Cardiac fibroblast (primary cell): ENCODE results near the gene ACTBL2.
"Not testable (repeated sequence)": the region's sequence is repeated elsewhere in the genome, so short reads cannot be mapped to it uniquely, and the experiment has no call there.

Experiments
- DNase-seq, 2 donors: peaks; one replicate each; pipeline versions ENCODE4 v3.0.0 to v3.0.0-alpha.2; 2010; ENCODE audit warnings: low read depth in 2 of 2
- H3K4me3 ChIP-seq, 2 donors: replicated peaks in 1 of 2; 1 replicate in 1 of 2; 2 replicates in 1 of 2; pipeline ENCODE4 v1.5.1; 2011; ENCODE audit warnings: low read depth in 2 of 2, low read length in 2 of 2, mild to moderate bottlenecking in 2 of 2, moderate library complexity in 1 of 2
- CTCF ChIP-seq: IDR thresholded peaks from one replicate; pipeline ENCODE4 v1.5.1; 2011; ENCODE audit warnings: low read depth, mild to moderate bottlenecking, low read length, inconsistent platforms

Gene ACTBL2

GRCh38 chr5:57482671-57483106, at the start of gene ACTBL2:
TSS of gene ACTBL2 (minus strand) at chr5:57482811. CDS start at chr5:57482707, 104 bp downstream.
- no peak for TF ChIP-seq CTCF
- peak; percentile 67 to 81 for DNase-seq
- H3K4me3 ChIP-seq, result no peak within 1 kb of the TSS

- no peak overlapping the region for H3K4me3 ChIP-seq
- no peak for DNase-seq
- TF ChIP-seq CTCF, result no peak
Observed at GRCh38 chr5:57531333-57531732, 48.7 kb upstream of the ACTBL2 start.

- TF ChIP-seq CTCF, result no peak
- no peak for DNase-seq
- H3K4me3 ChIP-seq, result no peak overlapping the region
Observed at GRCh38 chr5:57529864-57530263, 47.3 kb upstream of the ACTBL2 start.

- TF ChIP-seq CTCF, result no peak
- no peak overlapping the region for H3K4me3 ChIP-seq
- no peak for DNase-seq
Observed at GRCh38 chr5:57527870-57528269, 45.3 kb upstream of the ACTBL2 start.

GRCh38 chr5:57524348-57525060, 41.9 kb upstream of the ACTBL2 start:
- no peak for DNase-seq
- no peak for TF ChIP-seq CTCF
- no peak overlapping the region for H3K4me3 ChIP-seq

- not testable (repeated sequence) for H3K4me3 ChIP-seq, DNase-seq
Observed at GRCh38 chr5:57522477-57522876, 39.9 kb upstream of the ACTBL2 start.

- not testable (repeated sequence) for DNase-seq, H3K4me3 ChIP-seq
Observed at GRCh38 chr5:57518415-57518814, 35.8 kb upstream of the ACTBL2 start.

- no peak for TF ChIP-seq CTCF
- H3K4me3 ChIP-seq, result no peak overlapping the region
- DNase-seq, result no peak
Observed at GRCh38 chr5:57517250-57517649, 34.6 kb upstream of the ACTBL2 start.
